Ovary (tissue), 9 donors: ENCODE measurements around the gene TUBA4B. TPM values are rescaled to one million over a fixed set of nuclear protein-coding genes. Genes with fewer than 3 reads are reported as not detected.

ENCODE experiments used
- DNase-seq, 5 donors: peaks; one replicate each; pipeline ENCODE4 v3.0.0-alpha.2; 2019 to 2020
- H3K27ac ChIP-seq, 2 donors: fragments of 200-600 bp; one replicate each; pipeline versions ENCODE4 v1.5.1 to v1.8.0; 2019 to 2022
- H3K27me3 ChIP-seq: fragments of 200-600 bp; one replicate; pipeline ENCODE4 v1.8.0; 2022
- H3K36me3 ChIP-seq: fragments of 200-600 bp; sonication (generic); one replicate; pipeline ENCODE4 v1.5.1; 2019
- H3K4me1 ChIP-seq: one replicate; pipeline ENCODE4 v1.8.1; 2013; ENCODE audit warnings: mild to moderate bottlenecking, moderate library complexity; ENCODE audit not compliant: insufficient read depth
- H3K4me3 ChIP-seq: fragments of 200-600 bp; sonication (generic); one replicate; pipeline ENCODE4 v1.5.1; 2017
- H3K9me3 ChIP-seq, 2 donors: fragments of 200-600 bp in 1 of 2; sonication (generic) in 1 of 2; one replicate each; pipeline versions ENCODE4 v1.5.1 to v1.8.1; 2013 to 2019; ENCODE audit warnings: mild to moderate bottlenecking in 1 of 2, moderate library complexity in 1 of 2
- CTCF ChIP-seq, 3 donors: fragments of 450-650 bp in 2 of 3; fragments of 200-600 bp in 1 of 3; IDR thresholded peaks; one replicate each; pipeline versions ENCODE4 v1.5.1 to v1.8.0; 2016 to 2022; ENCODE audit warnings: antibody characterized with exemption in 3 of 3, mild to moderate bottlenecking in 1 of 3
- EP300 ChIP-seq: sonication (generic); formaldehyde crosslinking; IDR thresholded peaks from one replicate; pipeline ENCODE4 v1.6.1; 2017; ENCODE audit warnings: antibody characterized with exemption
- POLR2A ChIP-seq: fragments of 450-650 bp; IDR thresholded peaks from one replicate; pipeline ENCODE4 v1.6.1; 2017; ENCODE audit warnings: antibody characterized with exemption, mild to moderate bottlenecking, moderate library complexity
- WGBS, 3 donors: extraction: QIAGEN DNeasy Blood & Tissue Kit in 1 of 3; methylation state at CpG; one replicate each; pipeline versions ENCODE4 v1.1.5 to v1.1.7; 2013 to 2017; 5-methylcytosine and 5-hydroxymethylcytosine counted together
- intact Hi-C, 4 donors: fragments of 100-400 bp; cut with DNase I; formaldehyde crosslinking; loops; one replicate each; pipeline versions ENCODE4 v1.11.0 to v1.15.1; 2022 to 2023
- polyA plus RNA-seq, 2 donors: library from polyadenylated mRNA; stranded (reverse); fragments of 200-250 nt in 1 of 2; fragments of 350-450 nt in 1 of 2; fragmentation: Illumina TruSeq in 1 of 2; extraction: RNeasy Lipid Tissue Mini Kit (QIAGEN cat#74804) in 1 of 2; gene quantifications; one replicate each; pipeline ENCODE4 v1.2.3, GENCODE V29; 2013 to 2014
- total RNA-seq, 7 donors: library from RNA; depleted of rRNA in 2 of 7; stranded (reverse); fragments of >200 nt in 2 of 7; fragmentation: NEBNext Ultra II Directional in 3 of 7; extraction: Animal tissue kit (Norgen Biotek cat#: 25700) in 3 of 7; gene quantifications; one replicate each; pipeline versions ENCODE4 v1.1.0 to v1.2.4, GENCODE V29; 2016 to 2023
- donor health status: DM: no; HTN: no; CAD: no; lungs with moderate emphysema.
- donor health status: DM: no; HTN: no; CAD: no.
- donor health status: Bipolar disorder and iron deficiency.
- donor health status: DM: yes; HTN: yes; CAD: no.
- donor health status: DM: no; HTN: no; CAD: no.
- donor health status: DM: yes; HTN: yes; CAD: no.

The TUBA4B gene
- total and polyA plus RNA-seq, 9 donors = 0.18 to 13.2 (median 0.35) TPM; not detected in 2

GRCh38 chr2:219250049-219250781, 2.8 kb upstream of the TUBA4B start:
- Histone ChIP-seq H3K4me3 (no peak overlapping the region), H3K27me3 (no peaks in the 10 kb centered on the region), H3K4me1 (peaks cover 26% of the 10 kb centered on the region), H3K36me3 (no peaks in the 10 kb centered on the region), H3K9me3 (no peaks in the 10 kb centered on the region), H3K27ac (peak overlapping the region in 1 of 2 donors; percentile 71)
- intact Hi-C loops = no loop called here
- no peak for DNase-seq
- TF ChIP-seq EP300 (no peak), CTCF (IDR thresholded peaks at IDR 0.05) (no peak), POLR2A (no peak)
- 80 to 88% (median 82%) methylated on average over 22 of the region's 22 CpGs for WGBS, 3 donors

- DNase-seq = no peak
- intact Hi-C loops = no loop called here
- Histone ChIP-seq H3K4me1 (peaks cover 23% of the 10 kb centered on the region), H3K36me3 (no peaks in the 10 kb centered on the region), H3K4me3 (no peak overlapping the region), H3K27me3 (no peaks in the 10 kb centered on the region), H3K27ac (no peak overlapping the region), H3K9me3 (no peaks in the 10 kb centered on the region)
- 68 to 79% (median 76%) methylated on average over 6 of the region's 6 CpGs for WGBS, 3 donors
- no peak for TF ChIP-seq CTCF (IDR thresholded peaks at IDR 0.05)
- no peak for TF ChIP-seq POLR2A
- TF ChIP-seq EP300 = no peak
Measured at GRCh38 chr2:219251656-219252055, 1.4 kb upstream of the TUBA4B start.

DNA sequence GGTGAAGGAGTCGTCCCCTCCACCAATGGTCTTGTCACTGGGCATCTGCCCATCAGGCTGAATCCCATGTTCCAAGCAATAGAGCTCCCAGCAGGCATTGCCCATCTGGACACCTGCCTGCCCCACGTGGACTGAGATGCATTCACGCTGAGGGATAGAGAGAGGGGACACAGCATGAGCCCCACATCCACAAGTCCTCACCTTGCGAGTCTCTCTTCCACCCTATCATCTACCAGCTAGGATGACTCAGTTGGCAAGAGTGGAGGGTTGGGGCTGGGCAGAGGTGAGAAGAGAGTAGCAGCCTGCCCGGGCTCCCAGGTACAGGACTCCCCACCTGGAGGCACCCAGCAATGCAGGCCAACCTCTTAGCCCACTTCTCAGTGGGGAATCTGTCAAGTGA, 959 bp upstream of the TUBA4B start:
- 50 to 61% (median 52%) methylated on average over 5 of the region's 5 CpGs for WGBS, 3 donors
- Histone ChIP-seq H3K36me3 (no peaks in the 10 kb centered on the region), H3K4me3 (peak overlapping the region; percentile 57), H3K27ac (peak overlapping the region in 1 of 2 donors; percentile 46), H3K4me1 (peaks cover 23% of the 10 kb centered on the region), H3K27me3 (no peaks in the 10 kb centered on the region), H3K9me3 (no peaks in the 10 kb centered on the region)
- no peak for DNase-seq
- no peak for TF ChIP-seq EP300
- TF ChIP-seq POLR2A = no peak
- TF ChIP-seq CTCF (IDR thresholded peaks at IDR 0.05) = no peak
- intact Hi-C loops = no loop called here

- 7 to 16% (median 14%) methylated on average over 9 of the region's 9 CpGs for WGBS, 3 donors
- no peaks in the 10 kb centered on the region for H3K27me3 ChIP-seq
- DNase-seq = no peak
- H3K27ac ChIP-seq = peak overlapping the region in 1 of 2 donors; percentile 46
- H3K36me3 ChIP-seq = no peaks in the 10 kb centered on the region
- intact Hi-C loops = no loop called here
- peak overlapping the region; percentile 57 for H3K4me3 ChIP-seq
- no peaks in the 10 kb centered on the region for H3K9me3 ChIP-seq
- TF ChIP-seq EP300 (no peak), CTCF (IDR thresholded peaks at IDR 0.05) (no peak), POLR2A (no peak)
- H3K4me1 ChIP-seq = peaks cover 23% of the 10 kb centered on the region
Measured at GRCh38 chr2:219252570-219252899, 508 bp upstream of the TUBA4B start.
